ENCODE results near the gene STXBP6.

The STXBP6 gene

GRCh38 chr14:24988760-24989159 is 61.2 kb downstream of the STXBP6 start:
- no peak for DNase-seq
- H3K27ac ChIP-seq (ENCODE audit: insufficient read depth in 1 of 2, low read depth in 1 of 2, low read length in 2 of 2, poor library complexity in 1 of 2, severe bottlenecking in 2 of 2) = no peak overlapping the region
- H3K4me1 ChIP-seq (ENCODE audit: control extremely low read depth in 1 of 4, control insufficient read depth in 4 of 4, insufficient read depth in 4 of 4, low read length in 3 of 4) = peaks cover 0 to 15% (median 7%) of the 10 kb centered on the region in 4 experiments
- H3K9me3 ChIP-seq (ENCODE audit: control extremely low read depth in 1 of 5, control insufficient read depth in 4 of 5, insufficient read depth in 2 of 5, low read depth in 1 of 5, low read length in 4 of 5) = no peaks in the 10 kb centered on the region
- no peaks in the 10 kb centered on the region for H3K27me3 ChIP-seq (replicated peaks in 2 of 5; ENCODE audit: control insufficient read depth in 4 of 5, insufficient read depth in 5 of 5, low read length in 4 of 5)
- ChIA-PET CTCF (no interaction called here), POLR2A (no interaction called here)
- H3K36me3 ChIP-seq (ENCODE audit: control insufficient read depth in 4 of 4, insufficient read depth in 4 of 4, low read length in 3 of 4) = no peaks in the 10 kb centered on the region
- WGBS (ENCODE audit: insufficient coverage) = 40% methylated on average over 2 of the region's 5 CpGs
- H3K4me3 ChIP-seq (ENCODE audit: control insufficient read depth in 1 of 7, extremely low read depth in 1 of 7, insufficient read depth in 4 of 7, low read depth in 2 of 7, low read length in 6 of 7) = no peak overlapping the region

- Histone ChIP-seq H3K36me3 (ENCODE audit: control insufficient read depth in 4 of 4, insufficient read depth in 4 of 4, low read length in 3 of 4) (no peaks in the 10 kb centered on the region), H3K9me3 (ENCODE audit: control extremely low read depth in 1 of 5, control insufficient read depth in 4 of 5, insufficient read depth in 2 of 5, low read depth in 1 of 5, low read length in 4 of 5) (no peaks in the 10 kb centered on the region), H3K27me3 (replicated peaks in 2 of 5; ENCODE audit: control insufficient read depth in 4 of 5, insufficient read depth in 5 of 5, low read length in 4 of 5) (no peaks in the 10 kb centered on the region), H3K27ac (ENCODE audit: insufficient read depth in 1 of 2, low read depth in 1 of 2, low read length in 2 of 2, poor library complexity in 1 of 2, severe bottlenecking in 2 of 2) (no peak overlapping the region), H3K4me3 (ENCODE audit: control insufficient read depth in 1 of 7, extremely low read depth in 1 of 7, insufficient read depth in 4 of 7, low read depth in 2 of 7, low read length in 6 of 7) (no peak overlapping the region), H3K4me1 (ENCODE audit: control extremely low read depth in 1 of 4, control insufficient read depth in 4 of 4, insufficient read depth in 4 of 4, low read length in 3 of 4) (peaks cover 0 to 15% (median 5%) of the 10 kb centered on the region in 4 experiments)
- WGBS (ENCODE audit: insufficient coverage) = 100% methylated on average over 2 of the region's 4 CpGs
- ChIA-PET CTCF (interaction anchor here (1.0 kb wide), 1 partner anchor 13 kb away, joined by 3 read pairs; no protein-coding TSS in a partner anchor), POLR2A (no interaction called here)
- no peak for DNase-seq
These were observed 63.6 kb downstream of the STXBP6 start for GRCh38 chr14:24986206-24986893.

- H3K4me3 ChIP-seq (ENCODE audit: control insufficient read depth in 1 of 7, extremely low read depth in 1 of 7, insufficient read depth in 4 of 7, low read depth in 2 of 7, low read length in 6 of 7) = peak overlapping the region in 1 of 7 experiments; percentile 4
- 76% methylated on average over 3 of the region's 6 CpGs for WGBS (ENCODE audit: insufficient coverage)
- H3K36me3 ChIP-seq (ENCODE audit: control insufficient read depth in 4 of 4, insufficient read depth in 4 of 4, low read length in 3 of 4) = no peaks in the 10 kb centered on the region
- ChIA-PET CTCF (no interaction called here), POLR2A (no interaction called here)
- peaks cover 0 to 15% (median 5%) of the 10 kb centered on the region in 4 experiments for H3K4me1 ChIP-seq (ENCODE audit: control extremely low read depth in 1 of 4, control insufficient read depth in 4 of 4, insufficient read depth in 4 of 4, low read length in 3 of 4)
- H3K9me3 ChIP-seq (ENCODE audit: control extremely low read depth in 1 of 5, control insufficient read depth in 4 of 5, insufficient read depth in 2 of 5, low read depth in 1 of 5, low read length in 4 of 5) = no peaks in the 10 kb centered on the region
- DNase-seq = peak; percentile 51 to 78 (median 58)
- H3K27me3 ChIP-seq (replicated peaks in 2 of 5; ENCODE audit: control insufficient read depth in 4 of 5, insufficient read depth in 5 of 5, low read length in 4 of 5) = no peaks in the 10 kb centered on the region
- H3K27ac ChIP-seq (ENCODE audit: insufficient read depth in 1 of 2, low read depth in 1 of 2, low read length in 2 of 2, poor library complexity in 1 of 2, severe bottlenecking in 2 of 2) = no peak overlapping the region
These were observed 64.9 kb downstream of the STXBP6 start for GRCh38 chr14:24984846-24985589.

GRCh38 chr14:24982472-24983155 is 67.3 kb downstream of the STXBP6 start:
- H3K4me3 ChIP-seq (ENCODE audit: control insufficient read depth in 1 of 7, extremely low read depth in 1 of 7, insufficient read depth in 4 of 7, low read depth in 2 of 7, low read length in 6 of 7) = no peak overlapping the region
- no peaks in the 10 kb centered on the region for H3K36me3 ChIP-seq (ENCODE audit: control insufficient read depth in 4 of 4, insufficient read depth in 4 of 4, low read length in 3 of 4)
- H3K27ac ChIP-seq (ENCODE audit: insufficient read depth in 1 of 2, low read depth in 1 of 2, low read length in 2 of 2, poor library complexity in 1 of 2, severe bottlenecking in 2 of 2) = no peak overlapping the region
- H3K4me1 ChIP-seq (ENCODE audit: control extremely low read depth in 1 of 4, control insufficient read depth in 4 of 4, insufficient read depth in 4 of 4, low read length in 3 of 4) = peaks cover 0 to 11% (median 4%) of the 10 kb centered on the region in 4 experiments
- CTCF ChIA-PET = no interaction called here
- H3K27me3 ChIP-seq (replicated peaks in 2 of 5; ENCODE audit: control insufficient read depth in 4 of 5, insufficient read depth in 5 of 5, low read length in 4 of 5) = no peaks in the 10 kb centered on the region
- no peaks in the 10 kb centered on the region for H3K9me3 ChIP-seq (ENCODE audit: control extremely low read depth in 1 of 5, control insufficient read depth in 4 of 5, insufficient read depth in 2 of 5, low read depth in 1 of 5, low read length in 4 of 5)
- 97% methylated on average over 3 of the region's 6 CpGs for WGBS (ENCODE audit: insufficient coverage)
- no peak for DNase-seq
- POLR2A ChIA-PET = no interaction called here

- H3K4me1 ChIP-seq (ENCODE audit: control extremely low read depth in 1 of 4, control insufficient read depth in 4 of 4, insufficient read depth in 4 of 4, low read length in 3 of 4) = no peaks in the 10 kb centered on the region
- no peaks in the 10 kb centered on the region for H3K9me3 ChIP-seq (ENCODE audit: control extremely low read depth in 1 of 5, control insufficient read depth in 4 of 5, insufficient read depth in 2 of 5, low read depth in 1 of 5, low read length in 4 of 5)
- H3K27me3 ChIP-seq (replicated peaks in 2 of 5; ENCODE audit: control insufficient read depth in 4 of 5, insufficient read depth in 5 of 5, low read length in 4 of 5) = no peaks in the 10 kb centered on the region
- H3K27ac ChIP-seq (ENCODE audit: insufficient read depth in 1 of 2, low read depth in 1 of 2, low read length in 2 of 2, poor library complexity in 1 of 2, severe bottlenecking in 2 of 2) = no peak overlapping the region
- no peaks in the 10 kb centered on the region for H3K36me3 ChIP-seq (ENCODE audit: control insufficient read depth in 4 of 4, insufficient read depth in 4 of 4, low read length in 3 of 4)
- ChIA-PET POLR2A (interaction anchor here (0.6 kb wide), 1 partner anchor 1421 kb away, joined by 3 read pairs; no protein-coding TSS in a partner anchor), CTCF (no interaction called here)
- no peak overlapping the region for H3K4me3 ChIP-seq (ENCODE audit: control insufficient read depth in 1 of 7, extremely low read depth in 1 of 7, insufficient read depth in 4 of 7, low read depth in 2 of 7, low read length in 6 of 7)
- WGBS (ENCODE audit: insufficient coverage) = 60% methylated on average over 1 of the region's 2 CpGs
- no peak for DNase-seq
These were observed 70.2 kb downstream of the STXBP6 start for GRCh38 chr14:24979725-24980239.

- Histone ChIP-seq H3K4me1 (ENCODE audit: control extremely low read depth in 1 of 4, control insufficient read depth in 4 of 4, insufficient read depth in 4 of 4, low read length in 3 of 4) (no peaks in the 10 kb centered on the region), H3K4me3 (ENCODE audit: control insufficient read depth in 1 of 7, extremely low read depth in 1 of 7, insufficient read depth in 4 of 7, low read depth in 2 of 7, low read length in 6 of 7) (no peak overlapping the region), H3K9me3 (ENCODE audit: control extremely low read depth in 1 of 5, control insufficient read depth in 4 of 5, insufficient read depth in 2 of 5, low read depth in 1 of 5, low read length in 4 of 5) (no peaks in the 10 kb centered on the region), H3K27ac (ENCODE audit: insufficient read depth in 1 of 2, low read depth in 1 of 2, low read length in 2 of 2, poor library complexity in 1 of 2, severe bottlenecking in 2 of 2) (no peak overlapping the region), H3K27me3 (replicated peaks in 2 of 5; ENCODE audit: control insufficient read depth in 4 of 5, insufficient read depth in 5 of 5, low read length in 4 of 5) (no peaks in the 10 kb centered on the region), H3K36me3 (ENCODE audit: control insufficient read depth in 4 of 4, insufficient read depth in 4 of 4, low read length in 3 of 4) (no peaks in the 10 kb centered on the region)
- peak in 1 of 3 donors; percentile 13 for DNase-seq
- CTCF ChIA-PET = interaction anchor here (2.3 kb wide), 1 partner anchor 14 kb away, joined by 4 read pairs; no protein-coding TSS in a partner anchor
- WGBS (ENCODE audit: insufficient coverage) = 100% methylated on average over 1 of the region's 2 CpGs
- POLR2A ChIA-PET = interaction anchor here (0.6 kb wide), 1 partner anchor 1420 kb away, joined by 3 read pairs; no protein-coding TSS in a partner anchor
These were observed 70.9 kb downstream of the STXBP6 start for GRCh38 chr14:24978862-24979724.
